Endothelial cell of umbilical vein (primary cell): ENCODE measurements around the gene SPIRE2.

Experiments
- POLR2A ChIP-seq: IDR thresholded peaks from 2 replicates; pipeline ENCODE4 v1.6.1; 2012; ENCODE audit warnings: low read depth, mild to moderate bottlenecking, control low read depth, low read length
- POLR2AphosphoS5 ChIP-seq: IDR thresholded peaks from 2 replicates; pipeline ENCODE4 v1.6.1; 2012; ENCODE audit warnings: low read depth, mild to moderate bottlenecking, control low read depth, low read length, moderate library complexity; ENCODE audit not compliant: insufficient read depth
- TF ChIP-seq, protein P1 (sequence below), 2 donors: IDR thresholded peaks; 1 replicate in 1 of 2; 2 replicates in 1 of 2; pipeline ENCODE4 v1.5.1; 2011; ENCODE audit warnings: low read length in 2 of 2, mild to moderate bottlenecking in 2 of 2, moderate library complexity in 2 of 2, control low read depth in 1 of 2, inconsistent platforms in 1 of 2, low read depth in 1 of 2; ENCODE audit not compliant: insufficient read depth in 1 of 2; ENCODE audit errors: extremely low read depth in 1 of 2
- TF ChIP-seq, protein P2 (sequence below): IDR thresholded peaks from 2 replicates; pipeline ENCODE4 v1.6.1; 2011; ENCODE audit not compliant: insufficient read depth, insufficient read length

DNA sequence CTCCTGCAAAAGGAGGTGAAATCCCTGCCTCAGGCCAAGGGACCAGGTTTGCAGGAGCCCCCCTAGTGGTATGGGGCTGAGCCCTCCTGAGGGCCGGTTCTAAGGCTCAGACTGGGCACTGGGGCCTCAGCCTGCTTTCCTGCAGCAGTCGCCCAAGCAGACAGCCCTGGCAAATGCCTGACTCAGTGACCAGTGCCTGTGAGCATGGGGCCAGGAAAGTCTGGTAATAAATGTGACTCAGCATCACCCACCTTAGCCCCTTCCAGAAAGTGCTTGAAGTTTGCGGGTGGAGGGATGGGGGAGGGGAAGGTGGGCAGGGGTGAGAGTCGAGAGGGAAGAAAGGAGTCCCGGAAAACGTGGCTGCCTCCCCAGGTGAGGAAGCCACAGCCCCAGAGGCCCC, 92.4 kb downstream of the SPIRE2 start:
- TF ChIP-seq, protein P1, sequence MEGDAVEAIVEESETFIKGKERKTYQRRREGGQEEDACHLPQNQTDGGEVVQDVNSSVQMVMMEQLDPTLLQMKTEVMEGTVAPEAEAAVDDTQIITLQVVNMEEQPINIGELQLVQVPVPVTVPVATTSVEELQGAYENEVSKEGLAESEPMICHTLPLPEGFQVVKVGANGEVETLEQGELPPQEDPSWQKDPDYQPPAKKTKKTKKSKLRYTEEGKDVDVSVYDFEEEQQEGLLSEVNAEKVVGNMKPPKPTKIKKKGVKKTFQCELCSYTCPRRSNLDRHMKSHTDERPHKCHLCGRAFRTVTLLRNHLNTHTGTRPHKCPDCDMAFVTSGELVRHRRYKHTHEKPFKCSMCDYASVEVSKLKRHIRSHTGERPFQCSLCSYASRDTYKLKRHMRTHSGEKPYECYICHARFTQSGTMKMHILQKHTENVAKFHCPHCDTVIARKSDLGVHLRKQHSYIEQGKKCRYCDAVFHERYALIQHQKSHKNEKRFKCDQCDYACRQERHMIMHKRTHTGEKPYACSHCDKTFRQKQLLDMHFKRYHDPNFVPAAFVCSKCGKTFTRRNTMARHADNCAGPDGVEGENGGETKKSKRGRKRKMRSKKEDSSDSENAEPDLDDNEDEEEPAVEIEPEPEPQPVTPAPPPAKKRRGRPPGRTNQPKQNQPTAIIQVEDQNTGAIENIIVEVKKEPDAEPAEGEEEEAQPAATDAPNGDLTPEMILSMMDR (IDR thresholded peaks at IDR 0.05; ENCODE audit: extremely low read depth in 1 of 2, insufficient read depth in 1 of 2, low read depth in 1 of 2, low read length in 2 of 2), result no peak
- TF ChIP-seq POLR2A, result no peak
- no peak for TF ChIP-seq POLR2AphosphoS5
- TF ChIP-seq, protein P2, sequence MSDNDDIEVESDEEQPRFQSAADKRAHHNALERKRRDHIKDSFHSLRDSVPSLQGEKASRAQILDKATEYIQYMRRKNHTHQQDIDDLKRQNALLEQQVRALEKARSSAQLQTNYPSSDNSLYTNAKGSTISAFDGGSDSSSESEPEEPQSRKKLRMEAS, result no peak
